ENCODE results near the gene SRF.

Gene SRF

GRCh38 chr6:43184268-43184985, 13.4 kb downstream of the SRF start:
- TF ChIP-seq CTCF (IDR thresholded peaks at IDR 0.05; ENCODE audit: low read length) (no peak), EZH2 (IDR thresholded peaks at IDR 0.05; ENCODE audit: borderline replicate concordance, low read length) (no peak)
- H3K27me3 ChIP-seq (ENCODE audit: insufficient read depth, low read length): no peaks in the 10 kb centered on the region
- no peak overlapping the region for H3K9ac ChIP-seq (ENCODE audit: low read length)

DNA sequence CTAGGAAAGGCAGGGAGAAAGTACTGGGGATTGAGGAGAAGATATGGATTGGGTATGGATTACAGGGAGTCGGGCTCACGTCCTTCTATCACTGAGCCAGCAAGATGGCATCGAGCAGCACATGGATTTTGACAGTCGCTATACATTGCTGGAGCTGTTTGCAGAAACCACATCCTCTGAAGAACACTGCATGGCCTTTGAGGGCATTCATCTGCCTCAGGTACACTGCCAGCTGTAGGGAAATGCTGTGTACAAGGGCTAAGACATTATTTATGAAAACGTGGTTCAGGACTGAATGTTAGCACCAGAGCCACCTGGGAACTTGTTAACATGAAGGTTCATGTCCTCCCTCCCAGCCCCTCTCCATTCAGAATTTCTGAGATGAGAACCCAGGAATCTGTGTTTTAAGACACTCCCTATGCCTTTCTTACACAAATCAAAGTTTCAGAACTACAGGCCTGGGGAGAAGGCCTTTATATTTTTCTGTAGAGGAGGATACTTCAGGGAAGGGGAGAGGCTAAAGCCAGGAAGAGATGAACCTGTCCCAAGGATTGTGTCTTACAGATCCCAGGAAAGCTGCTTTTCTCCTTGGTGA, 14.4 kb downstream of the SRF start:
- Histone ChIP-seq H3K4me3 (ENCODE audit: low read depth, low read length, poor library complexity, severe bottlenecking) (no peak overlapping the region), H3K4me1 (ENCODE audit: insufficient read depth, low read length, severe bottlenecking) (peaks cover 26% of the 10 kb centered on the region), H3F3A (ENCODE audit: insufficient read depth, low read length) (no peaks in the 10 kb centered on the region; the same call in 1 of the 2 replicates), H3K27ac (ENCODE audit: low read depth, low read length, poor library complexity, severe bottlenecking) (no peak overlapping the region), H3K9me3 (ENCODE audit: low read length) (no peaks in the 10 kb centered on the region), H3K9ac (ENCODE audit: low read length) (no peak overlapping the region), H2AFZ (ENCODE audit: low read length) (no peak overlapping the region), H3K9me2 (ENCODE audit: low read depth, low read length) (no peaks in the 10 kb centered on the region), H3K27me3 (ENCODE audit: insufficient read depth, low read length) (no peaks in the 10 kb centered on the region), H4K20me1 (ENCODE audit: insufficient read depth, low read length) (no peaks in the 10 kb centered on the region), H3K79me2 (ENCODE audit: insufficient read depth, low read length) (no peaks in the 10 kb centered on the region), H3K4me2 (ENCODE audit: low read length) (no peak overlapping the region), H3K36me3 (ENCODE audit: insufficient read depth, low read length) (peaks cover 41% of the 10 kb centered on the region)
- no peak for TF ChIP-seq CTCF (IDR thresholded peaks at IDR 0.05; ENCODE audit: low read length)
- no peak for TF ChIP-seq EZH2 (IDR thresholded peaks at IDR 0.05; ENCODE audit: borderline replicate concordance, low read length)

More at GRCh38 chr6:43184268-43184985, 13.4 kb downstream of the SRF start:
- Histone ChIP-seq H3K36me3 (ENCODE audit: insufficient read depth, low read length) (peaks cover 43% of the 10 kb centered on the region), H3K9me2 (ENCODE audit: low read depth, low read length) (no peaks in the 10 kb centered on the region), H3K4me1 (ENCODE audit: insufficient read depth, low read length, severe bottlenecking) (peaks cover 26% of the 10 kb centered on the region), H3K27ac (ENCODE audit: low read depth, low read length, poor library complexity, severe bottlenecking) (no peak overlapping the region), H2AFZ (ENCODE audit: low read length) (no peak overlapping the region), H4K20me1 (ENCODE audit: insufficient read depth, low read length) (no peaks in the 10 kb centered on the region), H3K79me2 (ENCODE audit: insufficient read depth, low read length) (no peaks in the 10 kb centered on the region), H3K4me3 (ENCODE audit: low read depth, low read length, poor library complexity, severe bottlenecking) (no peak overlapping the region), H3K4me2 (ENCODE audit: low read length) (no peak overlapping the region), H3K9me3 (ENCODE audit: low read length) (no peaks in the 10 kb centered on the region), H3F3A (ENCODE audit: insufficient read depth, low read length) (no peaks in the 10 kb centered on the region; the same call in 1 of the 2 replicates)

DNA sequence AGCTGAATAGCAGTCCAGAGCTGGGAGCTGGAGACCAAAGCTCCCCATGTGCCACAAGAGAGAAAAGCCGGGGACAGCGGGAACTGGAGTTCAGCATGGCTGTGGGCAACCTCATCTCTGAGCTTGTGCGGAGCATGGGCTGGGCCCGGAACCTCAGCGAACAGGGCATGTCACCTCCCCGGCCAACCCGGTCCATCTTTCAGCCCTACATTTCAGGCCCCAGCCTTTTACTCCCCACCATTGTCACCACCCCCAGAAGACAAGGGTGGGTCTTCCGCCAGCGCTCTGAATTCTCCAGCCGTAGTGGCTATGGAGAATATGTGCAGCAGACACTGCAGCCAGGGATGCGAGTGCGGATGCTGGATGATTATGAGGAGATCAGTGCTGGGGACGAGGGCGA, 14.9 kb downstream of the SRF start:
- Histone ChIP-seq H3K4me2 (ENCODE audit: low read length) (no peak overlapping the region), H3K9me2 (ENCODE audit: low read depth, low read length) (no peaks in the 10 kb centered on the region), H3K9me3 (ENCODE audit: low read length) (no peaks in the 10 kb centered on the region), H3F3A (ENCODE audit: insufficient read depth, low read length) (no peaks in the 10 kb centered on the region; the same call in 1 of the 2 replicates), H3K4me3 (ENCODE audit: low read depth, low read length, poor library complexity, severe bottlenecking) (no peak overlapping the region), H4K20me1 (ENCODE audit: insufficient read depth, low read length) (no peaks in the 10 kb centered on the region), H3K36me3 (ENCODE audit: insufficient read depth, low read length) (peaks cover 37% of the 10 kb centered on the region), H3K79me2 (ENCODE audit: insufficient read depth, low read length) (no peaks in the 10 kb centered on the region), H3K4me1 (ENCODE audit: insufficient read depth, low read length, severe bottlenecking) (peaks cover 21% of the 10 kb centered on the region), H3K27me3 (ENCODE audit: insufficient read depth, low read length) (no peaks in the 10 kb centered on the region), H2AFZ (ENCODE audit: low read length) (no peak overlapping the region), H3K9ac (ENCODE audit: low read length) (no peak overlapping the region), H3K27ac (ENCODE audit: low read depth, low read length, poor library complexity, severe bottlenecking) (no peak overlapping the region)
- TF ChIP-seq CTCF (IDR thresholded peaks at IDR 0.05; ENCODE audit: low read length): no peak
- no peak for TF ChIP-seq EZH2 (IDR thresholded peaks at IDR 0.05; ENCODE audit: borderline replicate concordance, low read length)

All from OCI-LY1 (cell line).